Esophagus muscularis mucosa (tissue), 4 donors: ENCODE results near the gene IRAK1.
A peak's percentile ranks its signal among the peaks of the same experiment; 100 is the strongest.

Source experiments
- CTCF ChIP-seq, 3 experiments: fragments of 200-600 bp in 2 of 3; fragments of 450-650 bp in 1 of 3; sonication (generic) in 2 of 3; IDR thresholded peaks; one replicate each; pipeline ENCODE4 v1.5.1; 2017 to 2019; ENCODE audit warnings: antibody characterized with exemption in 3 of 3, mild to moderate bottlenecking in 2 of 3, moderate library complexity in 1 of 3
- EP300 ChIP-seq: sonication (generic); formaldehyde crosslinking; IDR thresholded peaks from one replicate; pipeline ENCODE4 v1.6.1; 2017; ENCODE audit warnings: antibody characterized with exemption
- POLR2A ChIP-seq: fragments of 450-650 bp; IDR thresholded peaks from one replicate; pipeline ENCODE4 v1.6.1; 2017; ENCODE audit warnings: antibody characterized with exemption, moderate library complexity, mild to moderate bottlenecking, low read depth
- POLR2AphosphoS5 ChIP-seq, 2 donors: sonication (generic); formaldehyde crosslinking; IDR thresholded peaks; one replicate each; pipeline ENCODE4 v1.6.1; 2017; ENCODE audit warnings: antibody characterized with exemption in 2 of 2

GRCh38 chrX:154046031-154046781 lies 26.5 kb upstream of the IRAK1 start:
- TF ChIP-seq CTCF (IDR thresholded peaks at IDR 0.05): peak in 1 of 3 experiments; percentile 10
- no peak for TF ChIP-seq POLR2A
- TF ChIP-seq POLR2AphosphoS5 (IDR thresholded peaks at IDR 0.05): peak; percentile 25 to 27
- TF ChIP-seq EP300: no peak
